HG02571 (cell line): ENCODE measurements around the gene PEAK1.

ENCODE experiments used
- ATAC-seq: cut with Tn5 transposase; IDR thresholded peaks from one replicate; pipeline ENCODE4 v1.9.1; 2021; ENCODE audit warnings: mild to moderate bottlenecking, moderate library complexity; ENCODE audit not compliant: unreplicated experiment

Gene PEAK1

DNA sequence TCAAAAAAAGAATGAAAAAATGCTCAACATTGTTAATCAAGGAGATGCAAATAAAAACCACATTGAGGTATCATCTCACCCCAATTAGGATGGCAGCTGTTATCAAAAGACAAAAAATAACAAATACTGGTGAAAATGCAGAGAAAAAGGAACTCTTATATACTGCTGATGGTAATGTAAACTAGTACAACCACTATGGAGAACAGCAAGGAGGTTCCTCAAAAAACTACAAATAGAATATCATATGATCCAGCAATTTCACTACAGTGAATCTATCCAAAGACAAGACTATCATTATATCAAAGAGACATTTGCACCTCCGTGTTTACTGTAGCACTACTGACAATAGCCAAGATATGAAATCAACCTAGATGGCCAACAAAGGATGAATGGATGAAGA lies 58.4 kb downstream of the PEAK1 start:
- ATAC-seq: no peak

DNA sequence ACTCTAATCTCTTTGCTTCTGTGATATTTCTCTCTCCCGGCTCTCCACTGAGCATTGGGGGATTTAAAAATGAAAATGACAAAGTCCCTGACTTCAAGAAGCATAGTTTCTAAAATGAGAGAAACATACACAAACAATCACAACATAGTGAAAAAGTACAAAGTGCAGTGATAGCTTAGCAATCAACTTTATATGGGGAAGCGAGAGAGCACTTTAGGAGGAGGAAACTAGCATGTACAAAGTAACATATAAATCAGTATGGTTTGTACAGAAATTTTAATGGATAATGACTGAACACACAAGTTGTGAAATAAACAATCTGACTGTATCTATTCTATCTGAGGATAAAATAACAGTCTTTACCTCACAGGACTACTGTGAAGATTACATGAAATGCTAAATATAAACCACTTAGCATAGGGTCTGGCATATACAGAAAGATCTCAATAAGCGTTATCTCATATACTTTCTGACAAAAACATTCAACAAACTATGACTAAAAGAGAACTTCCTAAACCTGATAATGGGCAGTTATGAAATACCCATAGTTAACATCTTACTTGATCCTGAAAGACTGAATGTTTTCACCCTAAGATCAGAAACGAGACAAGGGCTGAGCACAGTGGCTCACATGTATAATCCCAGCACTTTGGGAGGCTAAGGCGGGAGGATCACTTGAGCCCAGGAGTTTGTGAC lies 61.2 kb downstream of the PEAK1 start:
- ATAC-seq: no peak

DNA sequence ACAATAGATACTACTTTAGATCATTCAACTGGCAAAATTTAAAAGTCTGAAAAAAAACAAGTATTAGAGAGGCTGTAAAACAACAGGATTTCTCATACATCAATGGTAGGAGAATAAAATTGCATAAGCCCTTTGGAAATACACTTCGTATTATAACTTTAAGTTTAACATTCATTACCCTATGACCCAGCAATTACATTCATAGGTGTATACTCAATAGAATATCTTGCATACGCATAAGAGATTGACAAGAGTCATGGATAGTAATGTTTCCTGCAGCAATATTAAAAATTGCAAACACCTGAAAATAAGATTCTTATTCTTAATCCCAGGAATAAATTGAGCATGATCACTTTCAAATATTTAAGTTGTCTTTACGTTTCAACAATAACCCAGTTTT lies 63.6 kb downstream of the PEAK1 start:
- ATAC-seq: no peak

DNA sequence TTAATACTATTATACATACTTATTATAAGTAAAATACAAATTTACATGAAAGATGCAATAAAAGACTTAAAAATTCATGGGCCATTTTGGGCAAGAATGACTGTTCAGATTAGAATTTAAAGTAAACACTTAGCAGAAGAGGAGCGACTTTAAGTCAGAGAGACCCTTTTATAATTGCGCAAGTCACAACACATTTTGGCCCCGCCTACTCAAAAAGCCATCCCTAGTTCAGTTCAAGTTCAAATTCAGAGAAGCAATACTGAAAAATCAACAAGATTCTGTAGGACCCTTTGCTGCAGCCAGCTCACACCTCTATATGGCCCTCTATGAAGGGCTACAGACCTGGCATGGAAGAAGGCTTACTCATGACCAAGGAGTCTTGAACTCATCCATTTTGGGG lies 64.6 kb downstream of the PEAK1 start:
- ATAC-seq: no peak

GRCh38 chr15:77354063-77354462 lies 65.8 kb downstream of the PEAK1 start:
- no peak for ATAC-seq

- no peak for ATAC-seq
Observed at GRCh38 chr15:77352887-77353286, 67.0 kb downstream of the PEAK1 start.

- ATAC-seq: no peak
Observed at GRCh38 chr15:77350792-77351191, 69.1 kb downstream of the PEAK1 start.

DNA sequence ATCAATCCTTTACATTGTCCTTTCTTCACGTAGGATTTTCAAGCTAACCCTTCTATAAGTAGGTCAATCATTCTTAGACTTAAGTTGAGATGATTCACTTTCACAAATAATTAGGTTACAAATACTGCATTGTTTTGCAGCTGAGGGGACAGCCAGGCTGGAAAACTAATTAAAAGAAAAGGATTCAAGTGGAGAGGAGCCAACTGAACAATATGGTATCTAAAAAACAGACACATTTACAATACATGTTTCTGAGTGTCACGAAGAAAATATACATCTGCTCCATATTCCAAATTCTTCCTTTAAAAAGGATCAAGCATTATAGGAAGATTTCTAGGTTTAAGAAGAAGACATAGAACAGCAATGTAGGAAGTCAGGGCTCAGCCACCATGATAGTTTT lies 70.2 kb downstream of the PEAK1 start:
- ATAC-seq: no peak

- ATAC-seq: no peak
Observed at GRCh38 chr15:77348511-77348910, 71.4 kb downstream of the PEAK1 start.

DNA sequence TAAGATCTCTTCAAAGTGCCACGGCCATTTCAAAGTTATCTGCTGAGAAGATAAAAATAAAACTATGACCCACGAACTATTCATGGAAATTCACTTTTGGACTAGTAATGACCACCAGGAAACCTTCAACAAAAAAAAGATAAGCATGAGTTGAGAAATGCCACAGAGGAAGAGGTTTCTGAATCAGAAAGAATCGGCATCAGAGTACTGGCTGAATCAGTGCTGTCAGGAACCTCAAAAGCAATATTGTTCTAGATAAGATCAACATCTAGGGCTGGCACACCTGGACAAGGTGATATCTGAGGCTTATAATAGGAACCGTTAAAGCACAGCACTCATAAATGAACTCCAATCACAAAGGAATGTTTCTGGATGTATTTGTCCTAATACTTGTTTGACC lies 72.7 kb downstream of the PEAK1 start:
- ATAC-seq: no peak

- ATAC-seq: no peak
Observed at GRCh38 chr15:77346245-77347036, 73.5 kb downstream of the PEAK1 start.

DNA sequence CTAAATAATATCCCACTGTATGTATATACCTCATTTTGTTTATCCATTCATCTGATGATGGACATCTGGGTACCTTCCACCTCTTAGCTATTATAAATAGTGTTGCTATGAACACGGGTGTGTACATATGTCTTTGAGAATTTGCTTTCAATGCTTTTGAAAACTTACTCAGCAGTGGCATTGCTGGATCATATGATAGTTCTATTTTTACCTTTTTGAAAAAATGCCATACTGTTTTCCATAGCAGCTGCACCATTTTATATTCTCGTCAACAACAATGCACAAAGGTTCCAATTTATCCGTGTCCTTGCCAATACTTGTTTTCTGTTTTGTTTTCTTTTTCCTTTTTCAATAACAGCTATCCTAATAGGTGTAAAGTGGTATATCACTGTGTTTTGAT lies 77.1 kb downstream of the PEAK1 start:
- ATAC-seq: no peak

DNA sequence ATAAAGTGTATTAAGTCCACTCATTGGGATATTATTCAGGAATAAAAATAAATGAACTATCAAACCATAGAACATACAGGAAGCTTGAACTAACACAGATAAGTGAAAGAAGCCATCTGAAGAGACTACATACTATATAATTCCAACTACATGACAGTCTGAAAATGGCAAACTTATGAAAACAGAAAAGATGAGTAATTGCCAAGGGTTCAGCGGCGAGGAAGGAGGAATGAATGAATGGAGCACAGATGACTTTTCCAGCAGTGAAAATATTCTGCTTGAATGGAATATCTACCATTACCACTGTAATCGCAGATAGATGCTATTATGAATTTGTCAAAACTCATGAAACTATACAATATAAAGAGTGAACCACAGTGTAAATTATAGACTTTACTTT lies 79.7 kb downstream of the PEAK1 start:
- no peak for ATAC-seq

DNA sequence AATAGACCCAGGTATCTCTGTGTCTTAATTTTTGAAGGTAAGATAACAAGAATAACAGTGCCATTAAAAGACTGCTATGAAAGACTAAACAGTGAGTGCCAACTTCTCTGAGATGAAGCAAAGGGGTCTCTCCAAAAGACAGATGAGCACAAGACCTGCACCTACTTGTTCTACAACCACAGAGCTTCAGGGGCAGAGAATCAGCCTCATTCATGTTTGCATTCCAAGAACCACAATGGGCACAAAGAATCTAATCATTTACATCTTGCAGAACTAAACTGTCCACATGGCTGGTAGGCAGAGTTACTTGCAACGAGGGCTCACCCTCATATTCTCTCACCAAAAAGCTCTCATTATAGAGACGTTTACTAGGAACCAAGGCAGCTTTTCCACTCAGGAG lies 83.9 kb downstream of the PEAK1 start:
- ATAC-seq: no peak

DNA sequence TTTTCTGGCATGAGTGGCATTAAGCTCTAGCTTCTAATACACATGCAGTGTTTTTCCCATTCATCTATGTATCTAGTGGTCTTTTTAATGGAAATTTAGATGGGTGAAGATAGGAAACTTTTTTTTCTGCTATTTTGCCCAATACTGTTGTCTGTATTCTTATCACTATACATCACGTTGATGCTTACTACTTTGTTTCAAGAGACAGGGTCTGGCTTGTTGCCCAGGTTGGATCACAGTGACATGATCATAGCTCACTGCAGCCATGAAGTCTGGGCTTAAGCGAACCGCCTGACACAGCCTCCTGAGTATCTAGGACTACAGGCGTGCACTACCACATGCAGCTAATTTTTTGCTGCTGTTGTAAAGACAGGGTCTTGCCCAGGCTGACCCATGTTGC lies 84.6 kb downstream of the PEAK1 start:
- no peak for ATAC-seq

- ATAC-seq: no peak
Observed at GRCh38 chr15:77333166-77333565, 86.7 kb downstream of the PEAK1 start.

DNA sequence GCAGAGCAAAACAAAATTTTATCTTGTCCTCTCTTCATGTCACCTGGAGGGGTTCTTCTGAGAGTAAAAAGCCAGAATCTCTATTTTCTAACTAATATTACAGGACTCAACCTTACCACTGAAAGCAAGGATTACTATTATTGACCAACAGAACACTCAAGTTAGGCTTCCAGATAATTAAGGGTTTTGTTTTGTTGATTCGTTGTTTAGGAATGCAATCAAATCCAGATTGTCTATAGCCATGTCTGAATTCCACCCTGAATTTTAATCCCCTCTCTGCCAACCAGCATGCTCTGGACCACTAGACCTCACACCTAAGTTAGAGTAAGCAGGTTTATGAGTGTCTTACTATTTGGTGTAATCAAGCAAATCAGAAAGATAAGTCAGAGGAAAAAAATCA lies 90.7 kb downstream of the PEAK1 start:
- no peak for ATAC-seq

DNA sequence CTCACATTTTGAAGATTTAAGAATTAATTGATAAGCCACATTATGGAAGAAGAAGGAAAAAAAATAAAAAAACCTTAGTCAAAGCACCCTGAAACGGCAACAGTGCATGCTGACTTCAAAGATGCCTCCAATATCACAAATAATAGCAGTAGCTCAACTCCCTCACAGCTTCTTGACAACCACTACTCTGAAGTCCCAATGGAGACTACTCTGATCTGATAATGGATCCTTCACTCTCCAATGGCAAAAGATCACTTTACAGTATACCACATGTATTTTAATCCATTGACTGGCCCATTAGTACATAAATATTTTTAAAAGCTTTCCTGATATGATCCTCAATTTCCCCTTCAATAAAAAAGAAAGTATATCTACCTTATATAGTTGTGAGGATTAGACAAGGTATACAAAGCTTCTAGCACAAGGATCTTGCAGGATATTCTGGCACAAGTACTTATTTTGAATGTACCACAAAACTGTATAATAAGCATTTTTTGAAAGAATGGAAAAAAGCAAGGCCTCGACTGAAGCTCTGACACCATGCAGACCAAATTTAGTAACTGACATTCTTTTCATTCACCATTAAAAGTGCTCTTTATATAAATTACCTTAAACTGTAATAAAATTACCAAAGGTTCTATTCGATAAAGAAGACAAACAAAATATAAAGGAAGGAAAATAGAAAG lies 91.9 kb downstream of the PEAK1 start:
- ATAC-seq: no peak

DNA sequence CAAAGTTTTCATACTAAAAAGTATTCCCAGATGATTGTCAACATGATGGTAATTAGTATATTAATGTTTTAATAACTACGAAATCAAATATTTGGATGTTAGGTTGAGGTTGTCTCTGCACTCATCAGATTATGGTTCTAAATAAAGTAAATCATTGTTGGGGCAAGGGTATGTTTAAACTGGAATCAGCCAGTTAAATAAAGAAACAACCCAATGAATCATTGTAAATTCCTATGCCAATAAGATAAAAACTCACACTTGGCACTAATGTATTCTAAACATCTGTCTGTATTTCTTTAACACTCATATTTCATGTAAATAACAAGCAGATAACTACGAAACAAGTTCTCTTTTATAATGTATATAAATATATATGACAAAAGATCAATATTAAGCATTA lies 92.7 kb downstream of the PEAK1 start:
- no peak for ATAC-seq

DNA sequence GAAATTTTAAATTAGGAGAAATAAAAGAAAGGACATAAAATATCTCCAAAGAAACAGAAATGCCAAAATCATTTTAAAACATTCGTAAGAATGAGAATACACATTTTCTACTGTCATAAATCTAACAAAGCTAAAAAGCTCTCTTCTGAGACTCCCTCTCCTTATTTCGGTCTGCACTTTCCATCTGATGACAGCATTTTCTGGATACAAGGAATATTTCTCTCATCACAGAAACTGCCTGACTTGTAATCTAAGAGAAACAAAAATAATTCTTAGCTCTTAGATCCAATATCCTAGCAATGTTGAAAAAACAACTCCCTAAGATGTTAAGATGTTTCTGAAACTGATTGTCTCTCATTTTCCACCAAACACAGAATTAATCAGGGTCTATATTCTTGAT lies 93.5 kb downstream of the PEAK1 start:
- no peak for ATAC-seq

- ATAC-seq: no peak
Observed at GRCh38 chr15:77312523-77312922, 107.4 kb downstream of the PEAK1 start.
